Embryonic facial prominence (tissue), 1 donor: ENCODE results near the gene MFSD2B.

ENCODE experiments used
- DNase-seq: peaks from one replicate; pipeline ENCODE4 v3.0.0-alpha.2; 2016; ENCODE audit errors: extremely low spot score

Gene MFSD2B

DNA sequence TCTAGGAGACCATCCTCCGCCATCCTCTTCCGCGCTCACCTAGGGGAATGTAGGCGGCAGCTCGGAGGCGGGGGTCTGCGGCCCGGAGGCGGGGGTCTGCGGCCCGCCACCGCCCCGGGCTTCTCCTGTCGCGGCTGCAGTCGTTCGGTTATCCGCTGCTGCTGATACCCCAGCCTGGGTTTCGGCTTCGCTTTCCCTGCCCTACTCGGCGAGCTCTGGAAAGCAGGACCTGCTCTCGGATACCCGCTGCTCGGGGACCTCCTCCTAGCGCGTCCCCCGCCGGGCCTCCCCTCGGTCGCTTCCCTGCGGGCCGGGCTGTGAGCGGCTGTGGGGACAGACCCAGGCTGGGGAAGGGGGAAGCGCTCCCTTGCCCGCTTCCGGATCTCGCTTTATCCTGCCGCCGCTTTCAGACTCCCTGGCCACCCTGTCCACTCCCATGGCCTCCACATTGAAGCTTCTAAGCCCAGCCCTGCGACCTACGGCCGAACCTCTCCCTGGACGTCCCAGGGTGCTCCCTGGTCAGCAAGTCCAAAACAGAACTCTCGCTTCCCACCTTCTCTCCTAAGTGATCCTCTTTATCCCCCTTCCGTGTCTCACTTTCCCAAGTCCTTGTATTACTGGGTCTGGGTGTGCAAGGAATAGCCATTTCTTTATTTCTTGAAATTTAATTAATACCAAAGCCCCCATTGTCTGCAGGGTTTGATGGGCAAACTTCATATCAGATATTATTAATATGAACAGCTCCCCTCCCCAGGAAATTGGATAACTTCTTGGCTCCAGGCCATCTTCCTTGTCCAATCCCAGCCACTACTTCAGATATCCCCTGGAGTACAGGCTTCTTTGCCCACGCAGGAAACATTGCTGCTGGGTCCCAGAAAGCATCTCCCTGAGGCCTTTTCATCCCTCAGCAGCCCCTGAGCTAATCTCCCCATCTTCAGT lies 40.4 kb downstream of the MFSD2B start:
- DNase-seq, result no peak

DNA sequence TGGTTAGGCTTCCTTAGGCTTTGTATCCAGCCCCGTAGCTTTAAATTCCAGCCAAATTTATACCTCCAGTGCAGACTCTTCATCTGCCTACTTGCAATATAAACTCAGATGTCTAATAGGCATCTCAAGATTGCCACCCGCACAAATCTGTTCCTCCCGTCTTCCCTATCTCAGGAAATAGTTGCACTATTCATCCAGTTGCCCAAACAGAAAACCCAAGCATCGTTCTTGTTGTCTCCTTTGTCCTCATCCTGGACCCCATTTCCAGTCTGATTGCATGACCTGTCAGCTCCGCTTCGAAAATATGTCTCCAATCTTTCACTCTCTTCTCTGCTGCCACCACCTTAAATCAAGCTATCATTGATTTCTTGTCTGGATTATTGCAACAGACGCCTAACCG lies 41.9 kb downstream of the MFSD2B start:
- no peak for DNase-seq

DNA sequence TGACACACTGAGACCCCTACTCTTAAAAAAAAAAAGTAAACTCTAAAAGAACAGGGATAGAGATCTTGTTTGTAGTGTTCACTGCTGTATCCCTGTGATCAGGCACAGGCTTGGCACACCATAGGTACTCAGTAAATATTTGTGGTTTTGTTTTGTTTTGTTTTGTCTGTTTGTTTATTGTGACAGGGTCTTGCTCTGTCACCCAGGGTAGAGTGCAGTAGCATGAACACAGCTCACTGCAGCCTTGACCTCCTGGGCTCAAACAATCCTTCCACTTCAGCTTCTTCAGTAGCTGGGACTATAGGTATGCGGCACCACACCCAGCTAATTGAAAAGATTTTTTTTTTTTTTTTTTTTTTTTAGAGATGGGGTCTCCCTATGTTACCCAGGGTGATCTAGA lies 43.1 kb downstream of the MFSD2B start:
- no peak for DNase-seq

DNA sequence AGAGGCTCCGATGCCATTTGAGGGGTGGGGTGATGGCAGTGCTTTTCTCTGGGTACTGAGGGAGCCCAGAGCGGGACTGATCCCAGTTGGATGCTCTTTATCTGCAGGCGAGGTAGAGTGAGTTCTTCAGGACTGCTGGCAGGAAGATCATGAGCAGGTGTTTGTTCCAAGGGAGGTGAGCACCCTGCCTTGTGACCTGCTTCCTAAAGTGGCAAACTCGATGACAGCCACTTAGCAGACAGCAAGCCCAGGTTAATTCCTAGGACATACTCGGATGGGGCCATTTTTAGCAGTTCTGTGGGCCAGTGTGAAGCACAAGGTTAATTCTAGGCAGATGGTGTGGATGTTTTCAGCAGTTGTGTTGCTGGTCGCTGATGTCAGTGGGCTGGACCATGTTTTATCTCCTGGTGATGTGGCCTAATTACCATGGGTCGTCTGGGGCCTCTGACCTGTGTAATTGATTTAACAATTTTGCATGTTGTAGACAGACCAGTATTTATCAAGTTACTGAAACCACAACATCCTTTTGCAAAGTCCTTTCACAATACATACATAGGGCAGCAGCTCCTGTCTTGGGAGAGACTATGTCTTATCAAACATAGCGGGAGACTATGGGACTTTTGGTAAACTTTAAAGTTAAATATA lies 44.6 kb downstream of the MFSD2B start:
- no peak for DNase-seq

DNA sequence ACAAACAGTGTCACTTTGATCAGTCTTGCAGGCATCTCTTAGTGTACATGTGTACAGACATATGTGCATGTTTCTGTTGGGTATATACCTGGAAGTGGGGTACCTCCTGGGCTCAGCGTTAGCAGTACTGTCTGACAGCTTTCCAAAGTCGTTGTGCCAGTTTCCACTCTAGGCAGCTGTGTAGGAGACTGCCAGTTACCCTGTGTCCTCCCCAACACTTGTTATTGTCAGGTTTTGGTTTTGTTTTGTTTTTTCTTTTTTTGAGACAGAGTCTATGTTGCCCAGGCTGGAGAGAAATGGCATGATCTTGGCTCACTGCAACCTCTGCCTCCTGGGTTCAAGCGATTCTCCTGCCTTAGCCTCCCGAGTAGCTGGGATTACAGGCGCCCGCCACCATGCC lies 45.9 kb downstream of the MFSD2B start:
- DNase-seq, result no peak

DNA sequence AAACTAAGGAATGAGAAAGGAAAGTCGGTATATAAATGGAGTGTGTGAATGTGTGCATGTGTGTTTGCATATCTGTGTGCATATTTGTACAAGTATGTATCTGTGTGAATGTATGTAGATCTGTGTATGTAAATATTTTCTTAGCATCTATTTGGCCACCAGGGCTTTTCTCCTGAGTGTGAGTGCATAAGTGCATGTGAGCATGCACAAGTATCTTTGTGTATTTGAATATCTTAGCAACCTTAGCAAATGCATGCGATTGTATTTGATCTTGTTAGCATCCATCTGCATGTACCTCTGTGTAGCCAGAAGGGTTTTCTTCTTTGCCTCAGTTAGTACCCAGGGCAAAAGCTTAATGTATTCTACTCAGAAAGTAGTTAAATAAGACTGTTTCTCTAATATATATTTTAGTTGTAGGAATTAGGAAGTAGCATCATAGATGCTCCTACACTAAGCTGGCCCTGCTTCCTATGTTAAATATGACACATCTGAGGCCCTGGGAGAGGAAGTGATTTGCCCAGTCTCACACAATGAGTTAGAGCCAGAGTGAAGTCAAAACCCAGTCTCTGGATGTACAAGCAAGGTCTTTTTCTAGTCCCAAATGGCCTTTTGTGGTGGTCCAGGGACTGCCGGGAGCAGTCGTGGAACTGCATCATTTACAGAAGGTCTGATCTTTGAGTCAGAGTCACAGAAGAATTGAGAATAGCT lies 48.8 kb downstream of the MFSD2B start:
- DNase-seq, result no peak

DNA sequence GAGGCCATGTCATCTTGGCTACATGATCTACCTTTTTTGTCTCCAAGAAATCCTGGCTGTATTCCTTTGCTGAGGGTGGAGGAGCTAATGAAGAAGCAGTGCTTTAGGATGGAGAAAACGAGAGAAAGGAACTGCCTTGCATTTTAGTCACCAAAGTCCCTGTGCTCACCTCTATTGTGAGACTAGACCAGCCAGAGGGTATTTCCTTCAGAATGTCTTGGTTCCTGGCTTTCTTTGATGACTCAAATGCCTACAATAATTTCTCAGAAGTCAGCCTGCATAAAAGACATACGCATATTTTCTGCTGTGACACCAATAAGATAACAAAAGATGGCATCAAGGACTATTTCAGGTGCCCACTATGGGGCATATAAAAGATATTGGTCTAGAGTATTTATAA lies 55.5 kb downstream of the MFSD2B start:
- DNase-seq, result no peak

DNA sequence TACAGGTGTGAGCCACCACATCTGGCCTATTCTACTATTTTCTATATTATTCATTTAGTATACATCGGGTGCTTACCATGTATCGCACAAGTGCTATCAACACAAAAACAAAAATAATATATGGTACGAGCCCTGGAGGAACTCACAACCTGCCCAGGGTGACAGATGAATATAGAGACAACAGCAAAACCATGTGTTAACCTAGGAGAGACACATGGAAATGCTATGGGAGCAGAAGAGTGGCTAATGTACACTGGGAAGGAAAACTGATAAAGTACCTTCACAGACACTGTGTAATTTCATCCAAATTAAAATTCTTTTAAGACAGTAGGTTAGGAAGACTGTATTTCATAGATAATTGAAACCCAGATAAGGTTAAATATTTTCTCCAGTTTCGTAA lies 62.4 kb downstream of the MFSD2B start:
- DNase-seq, result no peak

DNA sequence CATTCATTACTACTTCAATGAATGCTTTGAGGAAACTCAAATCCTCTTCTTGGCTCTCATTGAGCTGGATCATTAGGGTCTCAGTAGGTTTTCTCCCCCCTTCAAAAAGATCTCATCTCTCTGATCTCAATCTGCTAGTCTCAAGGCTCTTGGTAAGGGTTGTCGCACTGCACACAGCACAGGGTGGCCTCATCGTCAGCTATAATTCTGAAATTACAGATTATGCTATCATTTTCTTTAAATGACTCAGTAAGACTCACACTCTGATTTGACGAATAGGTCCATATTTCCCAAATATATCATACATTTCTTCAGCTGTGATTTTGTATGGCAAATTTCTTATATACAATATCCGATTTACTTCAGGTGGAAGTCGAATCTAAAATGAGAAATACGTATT lies 63.9 kb downstream of the MFSD2B start:
- no peak for DNase-seq

DNA sequence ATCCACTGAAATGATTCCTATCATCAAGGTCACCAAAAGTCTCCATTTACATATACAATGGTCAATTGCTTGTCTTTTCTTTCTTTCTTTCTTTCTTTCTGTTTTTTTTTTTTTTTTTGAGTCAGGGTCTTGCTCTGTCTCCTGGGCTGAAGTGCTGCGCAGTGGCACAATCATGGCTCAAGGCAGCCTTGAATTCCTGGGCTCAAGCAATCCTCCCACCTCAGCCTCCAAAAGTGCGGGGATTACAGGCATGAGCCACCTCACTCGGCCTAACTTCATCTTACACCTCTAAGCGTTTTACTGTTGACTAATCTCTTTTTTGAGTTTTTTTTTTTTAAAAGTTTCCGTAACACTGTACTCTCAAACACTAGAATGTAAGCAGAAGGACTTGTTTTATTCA lies 65.4 kb downstream of the MFSD2B start:
- no peak for DNase-seq
